ELR (cell line): ENCODE measurements around the gene POLE3.
A peak's percentile ranks its signal among the peaks of the same experiment; 100 is the strongest.
"Not testable (repeated sequence)": the region's sequence is repeated elsewhere in the genome, so short reads cannot be mapped to it uniquely, and the experiment has no call there.

Experiments used
- DNase-seq: peaks from one replicate; pipeline ENCODE4 v3.0.0-alpha.2; 2015; ENCODE audit warnings: low read depth

POLE3 gene

GRCh38 chr9:113376634-113377567 lies 33.6 kb downstream of the POLE3 start, which contains the start of gene HDHD3:
Gene HDHD3 (minus strand): TSS chr9:113376986. CDS start chr9:113374354, 2,632 bp downstream.
- DNase-seq, result peak; percentile 86

GRCh38 chr9:113375057-113376023 lies 35.1 kb downstream of the POLE3 start:
- DNase-seq, result peak; percentile 55

GRCh38 chr9:113373676-113374392 lies 36.6 kb downstream of the POLE3 start:
- no peak for DNase-seq

- no peak for DNase-seq
Observed at GRCh38 chr9:113373256-113373655, 37.2 kb downstream of the POLE3 start.

GRCh38 chr9:113372059-113372458 lies 38.4 kb downstream of the POLE3 start:
- no peak for DNase-seq

GRCh38 chr9:113370806-113371325 lies 39.6 kb downstream of the POLE3 start:
- no peak for DNase-seq

GRCh38 chr9:113369855-113370140 lies 40.7 kb downstream of the POLE3 start:
- DNase-seq, result no peak

GRCh38 chr9:113368982-113369854 lies 41.3 kb downstream of the POLE3 start:
- DNase-seq, result no peak

- no peak for DNase-seq
Observed at GRCh38 chr9:113368348-113368981, 42.0 kb downstream of the POLE3 start.

- not testable (repeated sequence) for DNase-seq
Observed at GRCh38 chr9:113365652-113366051, 44.8 kb downstream of the POLE3 start.

- DNase-seq, result no peak
Observed at GRCh38 chr9:113364951-113365350, 45.5 kb downstream of the POLE3 start.

GRCh38 chr9:113363336-113363735 lies 47.1 kb downstream of the POLE3 start:
- no peak for DNase-seq

GRCh38 chr9:113361304-113362018 lies 49.0 kb downstream of the POLE3 start:
- no peak for DNase-seq

DNA sequence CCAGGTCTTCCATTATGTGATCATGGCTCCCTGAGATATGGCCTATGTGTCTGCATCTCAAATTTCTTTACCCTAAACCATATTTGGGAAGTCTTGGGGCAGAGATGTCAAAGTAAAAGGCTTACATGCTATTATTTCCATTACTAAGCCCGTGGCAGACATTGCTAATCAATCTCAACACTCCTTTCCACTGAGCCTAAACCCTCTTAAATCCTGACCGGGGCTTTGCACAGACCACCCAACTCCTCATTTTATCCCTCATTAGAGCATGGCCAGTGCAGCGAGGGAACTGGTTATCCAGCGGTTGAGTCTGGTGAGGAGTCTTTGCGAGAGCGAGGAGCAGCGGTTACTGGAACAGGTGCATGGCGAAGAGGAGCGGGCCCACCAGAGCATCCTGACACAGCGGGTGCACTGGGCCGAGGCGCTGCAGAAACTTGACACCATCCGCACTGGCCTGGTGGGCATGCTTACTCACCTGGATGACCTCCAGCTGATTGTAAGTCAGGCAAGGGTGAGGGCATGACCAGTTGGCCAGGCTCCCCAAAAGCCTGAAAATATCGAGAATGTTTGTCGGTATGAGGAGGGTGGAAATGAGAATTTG lies 50.1 kb downstream of the POLE3 start:
- DNase-seq, result no peak

DNA sequence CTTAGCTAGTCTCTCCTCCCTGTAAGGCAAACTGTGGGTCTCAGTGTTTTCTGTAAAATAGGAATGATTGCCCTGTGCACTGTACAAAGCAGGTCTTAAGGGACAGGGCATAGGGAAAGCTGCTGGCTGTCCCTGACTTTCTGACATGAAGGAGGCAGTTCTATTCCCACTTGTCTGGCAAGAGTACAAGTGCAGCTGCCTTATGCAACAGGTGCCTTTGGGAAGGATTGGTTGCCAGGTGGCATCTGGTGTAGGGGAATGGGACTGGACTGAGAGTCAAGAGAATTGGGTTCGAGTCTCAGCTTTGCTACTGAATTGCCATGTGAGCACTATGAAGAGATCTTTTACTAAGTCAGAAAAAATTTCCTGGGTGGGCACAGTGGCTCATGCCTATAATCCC lies 51.1 kb downstream of the POLE3 start:
- DNase-seq, result no peak
